ENCODE measurements around the gene TMEM59L.

GRCh38 chr19:18608102-18608804 is 4.4 kb upstream of the TMEM59L start:
- TF ChIP-seq CTCF (IDR thresholded peaks at IDR 0.05 in 2 of 3, conservative IDR thresholded peaks at IDR 0.05 in 1 of 3; ENCODE audit: insufficient read depth in 2 of 3, low read depth in 1 of 3, low read length in 3 of 3) (no peak), ZNF655 (CRISPR knock-in tag; IDR thresholded peaks at IDR 0.05) (no peak), PHB (CRISPR knock-in tag; IDR thresholded peaks at IDR 0.05) (no peak), ZNF512 (tag; IDR thresholded peaks at IDR 0.05) (no peak), RFX5 (IDR thresholded peaks at IDR 0.05; ENCODE audit: low read depth, low read length) (no peak), SAP30 (IDR thresholded peaks at IDR 0.05; ENCODE audit: borderline replicate concordance, insufficient read depth, low read depth, low read length, poor library complexity, severe bottlenecking) (no peak), MTA2 (IDR thresholded peaks at IDR 0.05; ENCODE audit: low read depth) (no peak), KLF10 (CRISPR knock-in tag; IDR thresholded peaks at IDR 0.05) (no peak), EZH2 (IDR thresholded peaks at IDR 0.05; ENCODE audit: borderline replicate concordance, low read depth, low read length) (no peak), ARHGAP35 (IDR thresholded peaks at IDR 0.05; ENCODE audit: partially characterized antibody) (no peak), EP300 (IDR thresholded peaks at IDR 0.05; ENCODE audit: low read length) (no peak), BCOR (IDR thresholded peaks at IDR 0.05) (no peak), SIN3A (IDR thresholded peaks at IDR 0.05; ENCODE audit: borderline replicate concordance in 2 of 2, control insufficient read depth in 1 of 2, low read depth in 2 of 2, low read length in 2 of 2) (no peak), KLF16 (IDR thresholded peaks at IDR 0.05) (no peak)
